Mononuclear cell (primary cell): ENCODE measurements around the gene PHF23. TPM values are rescaled to one million over a fixed set of nuclear protein-coding genes. Genes with fewer than 3 reads are reported as not detected.
"Not testable (repeated sequence)": the region's sequence is repeated elsewhere in the genome, so short reads cannot be mapped to it uniquely, and the experiment has no call there.

ENCODE experiments used
- H3K27me3 ChIP-seq: 2 replicates; pipeline ENCODE4 v1.6.0; 2011; ENCODE audit warnings: low read length, control low read depth; ENCODE audit not compliant: insufficient read depth
- H3K4me1 ChIP-seq: 2 replicates; pipeline ENCODE4 v1.5.1; 2011; ENCODE audit warnings: mild to moderate bottlenecking, low read length, control low read depth; ENCODE audit not compliant: insufficient read depth
- H3K4me3 ChIP-seq: 2 replicates; pipeline ENCODE4 v1.5.1; 2011; ENCODE audit warnings: mild to moderate bottlenecking, low read length, moderate library complexity
- H3K9me3 ChIP-seq: 2 replicates; pipeline ENCODE4 v1.5.1; 2011; ENCODE audit warnings: low read depth, mild to moderate bottlenecking, control low read depth, low read length
- total RNA-seq: library from RNA; depleted of rRNA; stranded (reverse); fragments of >200 nt; gene quantifications from one replicate; pipeline ENCODE4 v1.2.3, GENCODE V29; 2012

The PHF23 gene
- total RNA-seq, 1 donor = 6.5 TPM

GRCh38 chr17:7249830-7250229 lies 10.6 kb upstream of the PHF23 start:
- no peaks in the 10 kb centered on the region for H3K27me3 ChIP-seq
- no peaks in the 10 kb centered on the region for H3K9me3 ChIP-seq
- peaks cover 39% of the 10 kb centered on the region for H3K4me1 ChIP-seq
- H3K4me3 ChIP-seq = no peak overlapping the region

GRCh38 chr17:7249214-7249613 lies 10.0 kb upstream of the PHF23 start:
- no peak overlapping the region for H3K4me3 ChIP-seq
- H3K27me3 ChIP-seq = no peaks in the 10 kb centered on the region

GRCh38 chr17:7248796-7249195 lies 9.5 kb upstream of the PHF23 start:
- no peaks in the 10 kb centered on the region for H3K9me3 ChIP-seq
- H3K27me3 ChIP-seq = no peaks in the 10 kb centered on the region
- H3K4me3 ChIP-seq = no peak overlapping the region
- peaks cover 39% of the 10 kb centered on the region for H3K4me1 ChIP-seq

More at GRCh38 chr17:7249214-7249613, 10.0 kb upstream of the PHF23 start:
- Histone ChIP-seq H3K9me3 (no peaks in the 10 kb centered on the region), H3K4me1 (peaks cover 39% of the 10 kb centered on the region)

GRCh38 chr17:7246779-7247178 lies 7.5 kb upstream of the PHF23 start:
- Histone ChIP-seq H3K9me3 (no peaks in the 10 kb centered on the region), H3K4me1 (peaks cover 34% of the 10 kb centered on the region), H3K27me3 (no peaks in the 10 kb centered on the region), H3K4me3 (no peak overlapping the region)

GRCh38 chr17:7243838-7244237 lies 4.6 kb upstream of the PHF23 start:
- not testable (repeated sequence) for H3K9me3 ChIP-seq, H3K27me3 ChIP-seq, H3K4me3 ChIP-seq
- peaks cover 33% of the 10 kb centered on the region for H3K4me1 ChIP-seq

GRCh38 chr17:7243453-7243729 lies 4.1 kb upstream of the PHF23 start:
- peak overlapping the region; percentile 100 for H3K4me3 ChIP-seq
- no peaks in the 10 kb centered on the region for H3K27me3 ChIP-seq
- H3K4me1 ChIP-seq = peaks cover 29% of the 10 kb centered on the region
- no peaks in the 10 kb centered on the region for H3K9me3 ChIP-seq

- H3K9me3 ChIP-seq = no peaks in the 10 kb centered on the region
- H3K27me3 ChIP-seq = no peaks in the 10 kb centered on the region
- H3K4me1 ChIP-seq = peaks cover 29% of the 10 kb centered on the region
- peak overlapping the region; percentile 100 for H3K4me3 ChIP-seq
Observed at GRCh38 chr17:7242717-7243452, 3.6 kb upstream of the PHF23 start.

GRCh38 chr17:7241783-7242716 lies 2.8 kb upstream of the PHF23 start, which contains the start of gene GABARAP:
Gene GABARAP, minus strand, starts transcription at chr17:7242449. Its CDS starts 119 bp downstream, at chr17:7242330.
- no peaks in the 10 kb centered on the region for H3K27me3 ChIP-seq
- peaks cover 34% of the 10 kb centered on the region for H3K4me1 ChIP-seq
- H3K4me3 ChIP-seq = peak within 1 kb of the TSS; percentile 100
- H3K9me3 ChIP-seq = no peaks in the 10 kb centered on the region

- Histone ChIP-seq H3K27me3 (no peaks in the 10 kb centered on the region), H3K9me3 (no peaks in the 10 kb centered on the region), H3K4me1 (peaks cover 41% of the 10 kb centered on the region), H3K4me3 (peak overlapping the region; percentile 100)
Observed at GRCh38 chr17:7241090-7241733, 2.0 kb upstream of the PHF23 start.

- Histone ChIP-seq H3K4me1 (peaks cover 49% of the 10 kb centered on the region), H3K4me3 (peak overlapping the region; percentile 100), H3K27me3 (no peaks in the 10 kb centered on the region), H3K9me3 (no peaks in the 10 kb centered on the region)
Observed at GRCh38 chr17:7240375-7240774, 1.1 kb upstream of the PHF23 start.

- H3K4me3 ChIP-seq = peak overlapping the region; percentile 100
- no peaks in the 10 kb centered on the region for H3K27me3 ChIP-seq
- H3K4me1 ChIP-seq = peaks cover 61% of the 10 kb centered on the region
- H3K9me3 ChIP-seq = no peaks in the 10 kb centered on the region
Observed at GRCh38 chr17:7238420-7239090, 702 bp downstream of the PHF23 start.

GRCh38 chr17:7237761-7238419 lies 1.4 kb downstream of the PHF23 start:
- H3K9me3 ChIP-seq = no peaks in the 10 kb centered on the region
- peak overlapping the region; percentile 100 for H3K4me3 ChIP-seq

GRCh38 chr17:7237266-7237760 lies 1.9 kb downstream of the PHF23 start:
- Histone ChIP-seq H3K27me3 (no peaks in the 10 kb centered on the region), H3K9me3 (no peaks in the 10 kb centered on the region), H3K4me3 (peak overlapping the region; percentile 50), H3K4me1 (peaks cover 68% of the 10 kb centered on the region)

More at GRCh38 chr17:7237761-7238419, 1.4 kb downstream of the PHF23 start:
- Histone ChIP-seq H3K27me3 (no peaks in the 10 kb centered on the region), H3K4me1 (peaks cover 63% of the 10 kb centered on the region)

- H3K4me3 ChIP-seq = no peak overlapping the region
- peaks cover 73% of the 10 kb centered on the region for H3K4me1 ChIP-seq
- no peaks in the 10 kb centered on the region for H3K9me3 ChIP-seq
- H3K27me3 ChIP-seq = no peaks in the 10 kb centered on the region
Observed at GRCh38 chr17:7236808-7237207, 2.4 kb downstream of the PHF23 start.
